K562 (cell line): Measurements from ENCODE around the gene FAM241B.

ENCODE experiments used
- CREB1 ChIP-seq, 2 experiments: sonication (generic) in 1 of 2; formaldehyde crosslinking in 1 of 2; IDR thresholded peaks; 2 replicates each; pipeline versions ENCODE4 v1.6.1 to v1.8.0; 2012 to 2022; ENCODE audit warnings: inconsistent platforms in 1 of 2, mild to moderate bottlenecking in 1 of 2, missing genetic modification reagents in 1 of 2, moderate library complexity in 1 of 2
- CTCF ChIP-seq, 3 experiments: IDR thresholded peaks in 2 of 3; conservative IDR thresholded peaks in 1 of 3; 2 replicates each; pipeline ENCODE4 v1.5.1; 2011 to 2012; ENCODE audit warnings: low read length in 3 of 3, mild to moderate bottlenecking in 3 of 3, control low read depth in 2 of 3, improper control_type of control experiment in 1 of 3, inconsistent platforms in 1 of 3, low read depth in 1 of 3, mixed read lengths in 1 of 3, moderate library complexity in 1 of 3; ENCODE audit not compliant: insufficient read depth in 2 of 3
- EHMT2 ChIP-seq: fragments of 450-650 bp; IDR thresholded peaks from 2 replicates; pipeline ENCODE4 v1.6.1; 2018; ENCODE audit warnings: antibody characterized with exemption
- FOXK2 ChIP-seq, 2 experiments: fragments of 450-650 bp; IDR thresholded peaks in 1 of 2; conservative IDR thresholded peaks in 1 of 2; 2 replicates each; pipeline ENCODE4 v1.6.1; 2016; ENCODE audit warnings: low read depth in 2 of 2, mild to moderate bottlenecking in 1 of 2
- HNRNPK ChIP-seq: fragments of 200-400 bp; formaldehyde crosslinking; IDR thresholded peaks from one replicate; pipeline ENCODE4 v1.6.1; 2018; ENCODE audit warnings: mild to moderate bottlenecking, low read depth, low read length; ENCODE audit not compliant: poor library complexity, severe bottlenecking
- MEF2A ChIP-seq: IDR thresholded peaks from 2 replicates; pipeline ENCODE4 v1.6.1; 2011; ENCODE audit warnings: low read depth, mild to moderate bottlenecking, low read length, moderate library complexity; ENCODE audit not compliant: control insufficient read depth
- POLR2AphosphoS5 ChIP-seq: IDR thresholded peaks from 2 replicates; pipeline ENCODE4 v1.6.1; 2011; ENCODE audit warnings: mild to moderate bottlenecking, low read depth, low read length, moderate library complexity; ENCODE audit not compliant: control insufficient read depth, insufficient read depth
- SMARCE1 ChIP-seq: fragments of 450-650 bp; IDR thresholded peaks from 2 replicates; pipeline ENCODE4 v1.7.1; 2016; ENCODE audit warnings: mild to moderate bottlenecking
- TAF1 ChIP-seq: IDR thresholded peaks from 2 replicates; pipeline ENCODE4 v1.6.1; 2011; ENCODE audit warnings: mild to moderate bottlenecking, low read length, moderate library complexity; ENCODE audit not compliant: insufficient read depth, control insufficient read depth, severe bottlenecking; ENCODE audit errors: extremely low read depth
- TARDBP ChIP-seq: fragments of 450-650 bp; IDR thresholded peaks from 2 replicates; pipeline ENCODE4 v1.6.1; 2016
- TCF7L2 ChIP-seq: fragments of 150-350 bp; IDR thresholded peaks from 2 replicates; pipeline ENCODE4 v1.6.1; 2016; ENCODE audit warnings: low read depth, mild to moderate bottlenecking, low read length, moderate library complexity
- ZNF76 ChIP-seq: fragments of 250-450 bp; sonication (Bioruptor Pico); IDR thresholded peaks from 2 replicates; pipeline ENCODE4 v1.4.0; 2020; ENCODE audit warnings: mild to moderate bottlenecking, moderate library complexity, borderline replicate concordance

GRCh38 chr10:69636273-69636575 is 6.2 kb downstream of the FAM241B start:
- TF ChIP-seq TARDBP (no peak), MEF2A (no peak), HNRNPK (no peak), SMARCE1 (no peak), CTCF (IDR thresholded peaks at IDR 0.05 in 2 of 3, conservative IDR thresholded peaks at IDR 0.05 in 1 of 3; ENCODE audit: insufficient read depth in 2 of 3, low read depth in 1 of 3, low read length in 3 of 3) (no peak), FOXK2 (conservative IDR thresholded peaks at IDR 0.05 in 1 of 2, IDR thresholded peaks at IDR 0.05 in 1 of 2; ENCODE audit: low read depth in 2 of 2) (no peak), POLR2AphosphoS5 (no peak), CREB1 (IDR thresholded peaks at IDR 0.05) (no peak), CREB1 (CRISPR knock-in tag; IDR thresholded peaks at IDR 0.05) (no peak), ZNF76 (CRISPR knock-in tag) (no peak), TAF1 (no peak), EHMT2 (no peak), TCF7L2 (no peak)
